ENCODE data around the gene USP50.
"Not testable (repeated sequence)": the region's sequence is repeated elsewhere in the genome, so short reads cannot be mapped to it uniquely, and the experiment has no call there.

USP50 gene

DNA sequence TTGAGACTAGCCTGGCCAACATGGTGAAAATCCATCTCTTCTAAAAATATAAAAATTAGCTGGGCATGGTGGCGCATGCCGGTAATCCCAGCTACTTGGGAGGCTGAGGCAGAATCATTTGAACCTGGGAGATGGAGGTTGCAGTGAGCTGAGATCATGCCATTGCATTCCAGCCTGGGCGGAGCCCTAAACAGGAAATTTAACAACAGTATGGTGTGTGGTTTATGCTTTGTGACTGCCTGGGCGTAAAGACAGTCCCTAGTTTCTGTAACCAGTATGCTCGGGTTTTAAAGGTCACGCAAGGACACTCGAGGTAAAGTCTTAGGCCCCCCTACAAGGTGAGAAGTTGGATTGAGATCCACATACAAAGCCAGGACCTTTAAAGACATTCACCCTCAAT is 43.3 kb downstream of the USP50 start:
- DNase-seq, result no peak

DNA sequence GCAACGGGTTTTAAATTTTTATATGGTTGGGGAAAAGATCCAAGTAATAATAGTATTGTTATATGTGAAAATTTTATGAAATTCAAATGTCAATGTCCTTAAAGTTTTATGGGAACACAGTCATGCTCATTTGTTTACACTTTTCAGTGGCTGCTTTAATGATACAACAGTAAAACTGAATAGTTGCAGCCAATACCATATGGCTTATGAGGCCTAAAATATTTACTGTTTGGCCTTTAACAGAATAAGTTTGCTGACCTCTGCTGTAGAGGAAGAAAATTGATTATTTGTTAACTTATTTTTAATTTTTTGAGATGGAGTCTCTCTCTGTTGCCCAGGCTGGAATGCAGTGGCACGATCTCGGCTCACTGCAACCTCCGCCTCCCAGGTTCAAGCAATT is 44.7 kb downstream of the USP50 start:
- DNase-seq, result no peak

DNA sequence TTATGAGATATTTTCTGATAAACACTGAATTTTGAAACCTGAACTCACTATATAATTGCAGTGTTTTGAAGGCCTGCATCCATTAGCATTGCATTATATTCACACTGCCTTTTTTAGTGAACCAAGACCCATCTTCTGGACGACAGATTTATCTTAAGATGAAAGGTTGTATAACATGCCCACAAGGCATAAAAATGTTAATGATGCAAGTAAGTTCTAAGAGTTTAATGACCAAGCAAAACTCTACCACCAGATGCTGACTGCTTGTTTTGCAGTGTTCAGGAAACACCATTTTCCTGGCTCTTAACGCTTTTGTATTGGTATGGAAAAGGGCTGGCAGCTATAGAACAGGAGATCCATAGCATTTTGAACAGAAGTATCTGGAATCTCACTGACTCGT is 46.1 kb downstream of the USP50 start:
- DNase-seq, result no peak

DNA sequence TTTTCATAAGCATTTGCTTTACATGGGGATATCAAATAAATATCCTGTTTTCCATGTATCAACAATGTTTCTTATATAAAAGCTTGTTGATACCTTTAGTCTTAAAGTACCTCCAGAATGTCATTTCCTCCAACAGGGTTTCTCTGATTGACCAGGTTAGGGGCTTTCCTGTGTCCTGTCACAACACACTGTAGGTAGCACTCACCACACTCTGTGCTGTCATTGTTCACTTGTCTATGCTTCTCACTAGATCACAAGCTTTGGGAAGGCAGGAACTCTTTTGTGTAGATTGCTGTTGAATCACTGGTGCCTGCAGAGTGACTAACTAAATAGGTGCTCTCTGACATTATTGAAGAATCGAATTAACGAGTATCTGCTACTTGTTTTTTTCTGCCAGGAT is 49.8 kb downstream of the USP50 start:
- no peak for DNase-seq

DNA sequence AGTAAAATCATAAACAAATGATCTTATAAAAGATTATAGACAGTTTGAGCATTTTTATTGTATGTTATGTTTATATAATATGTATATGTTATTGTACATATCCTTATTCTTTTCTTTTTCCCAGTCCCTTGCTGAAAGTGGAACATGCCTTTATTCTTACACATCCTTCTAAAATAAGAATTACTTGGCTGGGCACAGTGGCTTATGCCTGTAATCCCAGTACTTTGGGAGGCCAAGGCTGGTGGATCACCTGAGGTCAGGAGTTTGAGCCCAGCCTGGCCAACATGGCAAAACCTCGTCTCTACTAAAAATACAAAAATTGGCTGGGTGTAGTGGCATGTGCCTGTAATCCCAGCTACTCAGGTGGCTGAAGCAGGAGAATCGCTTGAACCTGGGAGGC is 51.9 kb downstream of the USP50 start:
- DNase-seq, result not testable (repeated sequence)

DNA sequence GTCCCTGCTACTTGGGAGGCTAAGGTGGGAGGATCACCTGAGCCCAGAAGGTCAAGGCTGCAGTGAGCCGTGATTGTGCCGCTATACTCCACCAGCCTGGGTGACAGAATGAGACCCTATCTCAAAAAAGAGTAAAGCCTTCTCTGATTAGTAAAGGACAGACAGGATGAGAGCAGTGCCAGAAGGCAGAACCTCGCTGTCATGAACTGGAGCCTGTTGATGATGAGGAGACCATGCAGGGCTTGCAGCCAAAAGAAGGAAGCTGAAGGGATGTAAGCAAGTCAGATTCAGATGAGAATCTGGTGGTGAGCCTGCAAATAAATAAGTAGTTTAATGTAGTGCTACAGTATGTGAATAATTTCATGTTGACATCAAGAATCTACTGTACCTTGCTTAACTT is 52.8 kb downstream of the USP50 start:
- DNase-seq, result no peak

DNA sequence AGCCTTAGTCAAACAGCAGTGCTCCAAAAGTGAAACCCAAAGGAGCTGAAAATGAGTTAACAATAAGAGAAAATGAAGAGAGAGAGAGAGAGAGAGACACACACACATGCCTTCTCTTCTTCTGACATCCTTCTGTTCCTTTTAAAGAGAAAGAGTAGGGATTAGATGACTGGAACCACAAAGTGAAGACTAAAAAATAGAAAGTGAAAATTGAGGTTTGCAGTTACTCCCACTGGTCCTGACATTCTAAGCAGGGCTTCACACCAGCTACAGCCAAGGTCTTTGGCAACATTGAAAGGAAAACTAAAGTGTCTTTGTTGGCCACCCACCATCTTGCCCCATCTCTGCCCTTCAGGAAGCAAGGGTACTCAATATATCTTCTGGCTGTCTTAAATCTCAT is 59.2 kb downstream of the USP50 start:
- no peak for DNase-seq

DNA sequence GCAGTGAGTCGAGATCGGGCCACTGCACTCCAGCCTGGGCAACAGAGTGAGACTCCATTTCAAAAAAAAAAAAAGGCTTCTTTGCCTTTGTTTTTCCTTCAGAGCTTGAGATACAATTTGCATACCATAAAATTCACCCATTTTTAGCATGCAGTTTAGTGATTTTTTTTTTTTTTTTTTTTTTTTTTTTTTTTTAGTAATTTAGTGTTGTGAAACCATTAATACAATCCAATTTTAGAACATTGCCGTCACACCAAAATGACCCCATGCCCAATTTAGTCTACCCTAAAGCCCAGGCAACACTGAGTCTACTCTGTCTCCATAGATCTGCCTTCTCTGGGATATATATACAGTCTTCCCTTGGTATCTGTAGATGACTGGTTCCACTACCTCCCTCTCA is 61.1 kb downstream of the USP50 start:
- no peak for DNase-seq

DNA sequence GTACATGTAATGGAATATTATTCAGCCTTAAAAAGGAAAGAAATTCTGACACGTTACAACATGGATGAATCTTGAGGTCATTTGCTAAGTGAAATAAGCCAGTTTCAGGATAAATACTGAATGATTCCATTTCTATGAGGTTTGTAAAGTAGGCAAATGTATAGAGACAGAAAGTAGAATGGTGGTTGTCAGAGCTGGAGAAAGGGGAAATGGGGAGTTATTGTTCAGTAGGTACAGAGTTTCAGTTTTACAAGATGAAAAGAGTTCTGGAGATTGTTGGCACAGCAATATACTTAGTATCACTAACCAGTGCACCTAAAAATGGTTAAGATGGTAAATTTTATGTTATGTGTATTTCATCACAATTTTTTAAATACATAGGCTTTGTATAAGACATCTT is 61.7 kb downstream of the USP50 start:
- no peak for DNase-seq

DNA sequence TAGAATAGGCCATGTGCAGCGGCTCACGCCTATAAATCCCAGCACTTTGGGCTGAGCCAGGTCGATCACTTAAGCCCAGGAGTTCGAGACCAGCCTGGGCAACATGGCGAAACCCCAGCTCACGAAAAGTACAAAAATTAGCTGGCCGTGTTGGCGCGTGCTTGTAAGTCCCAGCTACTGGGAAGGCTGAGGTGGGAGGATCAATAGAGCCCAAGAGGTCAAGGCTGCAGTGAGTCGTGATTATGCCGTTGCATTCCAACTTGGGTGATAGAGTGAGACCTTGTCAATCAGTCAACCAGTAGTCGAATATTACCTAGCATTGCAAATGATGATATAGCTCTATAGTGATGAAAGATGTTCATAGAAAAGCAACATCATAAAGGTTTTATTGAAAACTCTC is 70.3 kb downstream of the USP50 start:
- DNase-seq, result no peak

DNA sequence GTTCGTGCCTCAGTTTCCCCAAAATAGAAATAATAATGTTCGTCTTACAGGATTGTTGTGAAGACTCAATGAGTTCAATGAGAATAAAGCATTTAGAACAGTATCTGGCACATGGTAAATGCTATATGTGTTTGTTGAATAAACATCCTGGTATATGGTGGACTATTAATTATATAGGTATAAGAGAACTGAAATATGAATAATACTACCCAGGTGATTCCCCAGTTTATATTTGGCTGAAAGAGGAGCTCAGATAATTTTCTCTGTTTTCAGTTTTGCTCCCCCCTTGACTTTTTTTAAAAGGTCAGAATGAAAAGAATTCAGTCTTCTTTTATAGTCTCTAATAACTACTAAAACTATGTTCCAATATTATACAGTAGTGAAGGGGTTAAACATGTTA is 75.4 kb downstream of the USP50 start:
- DNase-seq, result no peak

DNA sequence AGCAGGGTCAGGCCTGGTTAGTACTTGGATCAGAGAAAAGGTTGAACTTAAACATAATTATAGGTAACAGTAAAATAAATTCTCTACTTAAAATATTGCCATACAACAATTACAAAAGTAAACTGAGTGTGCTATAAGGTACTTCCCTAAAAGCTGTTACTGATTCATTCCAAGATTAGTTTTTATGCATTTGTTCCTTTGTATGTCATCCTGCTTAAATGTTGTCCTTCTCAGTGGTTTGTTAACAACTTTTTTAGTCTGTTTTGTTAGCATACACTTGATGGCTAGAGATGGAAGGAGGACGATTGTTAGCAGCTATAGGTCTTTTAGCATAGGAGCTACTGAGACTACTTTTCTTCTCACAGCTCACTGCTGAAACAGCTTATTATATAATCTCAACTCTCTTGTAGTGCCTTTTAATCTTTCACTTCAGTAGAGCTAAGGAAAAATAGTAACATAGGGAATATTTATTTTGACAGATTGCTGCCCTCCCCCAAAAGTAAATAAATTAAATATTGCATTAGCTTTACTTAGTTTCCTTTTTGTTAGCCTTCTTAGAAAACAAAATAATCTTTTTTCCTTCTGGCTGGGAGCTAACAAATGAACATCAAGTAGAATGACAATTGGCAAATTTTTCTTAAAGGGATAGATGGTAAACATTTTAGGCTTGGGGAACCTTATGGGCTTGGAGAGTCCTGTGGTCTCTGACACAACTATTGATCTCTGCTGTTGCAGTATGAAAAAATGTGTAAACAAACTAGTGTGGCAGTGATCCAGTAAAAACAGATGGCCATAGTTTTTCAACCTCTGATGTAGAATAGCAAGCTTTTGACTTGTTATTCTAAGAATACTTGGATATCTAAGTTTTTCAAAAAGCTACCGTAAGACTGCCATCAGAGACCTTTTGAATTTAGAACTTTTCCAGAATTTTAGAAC is 82.8 kb downstream of the USP50 start:
- peak; percentile 11 for DNase-seq

DNA sequence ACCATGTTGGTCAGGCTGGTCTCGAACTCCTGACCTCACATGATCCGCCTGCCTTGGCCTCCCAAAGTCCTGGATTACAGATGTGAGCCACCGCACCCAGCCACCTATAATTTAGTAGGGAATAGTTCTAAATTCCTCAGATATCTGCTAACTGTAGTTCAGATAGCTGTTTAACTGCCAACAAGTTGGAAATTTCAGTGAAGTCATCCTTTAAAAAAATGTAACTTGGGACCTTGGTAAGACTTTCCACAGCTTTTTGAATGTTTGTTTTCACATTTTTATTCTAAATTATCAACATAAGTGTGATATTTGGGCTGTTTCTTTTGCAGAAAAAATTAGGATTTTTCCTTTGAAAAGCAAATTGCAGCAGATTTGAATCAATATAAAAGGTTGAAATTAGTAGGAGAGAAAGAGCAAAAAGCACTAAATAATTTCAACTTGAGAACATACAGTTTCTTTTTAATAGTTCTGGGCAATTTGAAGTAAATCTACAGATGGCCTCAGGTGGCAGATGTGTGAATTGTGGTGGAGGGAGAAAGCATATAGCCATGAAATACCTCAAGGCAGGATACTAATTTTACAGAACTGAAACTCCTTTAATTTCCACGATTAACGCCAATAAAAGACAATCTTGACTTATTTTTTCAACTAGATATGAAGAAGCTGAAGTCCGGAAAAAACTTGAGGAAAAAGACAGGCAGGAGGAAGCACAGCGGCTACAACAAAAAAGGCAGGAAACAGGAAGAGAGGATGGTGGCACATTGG is 87.9 kb downstream of the USP50 start:
- DNase-seq, result peak; percentile 3

DNA sequence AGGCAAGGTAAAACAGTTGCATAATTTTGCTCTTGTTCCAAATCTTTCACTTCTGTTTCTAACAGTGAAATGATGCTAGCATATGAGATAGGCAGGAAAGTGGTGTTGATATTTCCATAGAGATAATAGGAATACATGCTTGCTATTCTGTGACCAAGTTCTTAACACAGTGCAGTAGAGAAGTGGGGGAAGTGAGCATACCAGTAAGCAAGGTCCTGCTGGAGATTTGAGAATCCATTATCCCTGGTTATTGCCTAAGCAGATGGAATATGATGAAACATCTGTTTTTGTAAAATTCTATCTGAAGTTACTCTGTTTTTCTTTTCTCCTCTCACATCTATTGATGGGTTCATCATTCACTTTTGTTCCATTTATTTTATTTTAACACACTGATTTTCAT is 93.5 kb downstream of the USP50 start:
- no peak for DNase-seq
